GM18502 (cell line): ENCODE measurements around the gene IL1RAPL1.
"Not testable (repeated sequence)": the region's sequence is repeated elsewhere in the genome, so short reads cannot be mapped to it uniquely, and the experiment has no call there.

Experiments
- ATAC-seq: cut with Tn5 transposase; IDR thresholded peaks from one replicate; pipeline ENCODE4 v1.9.1; 2021; ENCODE audit warnings: mild to moderate bottlenecking; ENCODE audit not compliant: unreplicated experiment, poor library complexity

Gene IL1RAPL1

GRCh38 chrX:29348288-29348687 is 761.0 kb downstream of the IL1RAPL1 start:
- no peak for ATAC-seq

- no peak for ATAC-seq
Observed at GRCh38 chrX:29359276-29359675, 772.0 kb downstream of the IL1RAPL1 start.

GRCh38 chrX:29374765-29375164 is 787.5 kb downstream of the IL1RAPL1 start:
- not testable (repeated sequence) for ATAC-seq

GRCh38 chrX:29376584-29376983 is 789.3 kb downstream of the IL1RAPL1 start:
- ATAC-seq = peak; percentile 74

- no peak for ATAC-seq
Observed at GRCh38 chrX:29382811-29383210, 795.6 kb downstream of the IL1RAPL1 start.

- ATAC-seq = no peak
Observed at GRCh38 chrX:29388509-29388908, 801.3 kb downstream of the IL1RAPL1 start.

- no peak for ATAC-seq
Observed at GRCh38 chrX:29397506-29397905, 810.3 kb downstream of the IL1RAPL1 start.

GRCh38 chrX:29407357-29407756 is 820.1 kb downstream of the IL1RAPL1 start:
- no peak for ATAC-seq

- ATAC-seq = peak; percentile 58
Observed at GRCh38 chrX:29419774-29420553, 832.7 kb downstream of the IL1RAPL1 start.

GRCh38 chrX:29422034-29422433 is 834.8 kb downstream of the IL1RAPL1 start:
- no peak for ATAC-seq

- ATAC-seq = no peak
Observed at GRCh38 chrX:29431895-29432294, 844.6 kb downstream of the IL1RAPL1 start.

GRCh38 chrX:29432534-29432933 is 845.3 kb downstream of the IL1RAPL1 start:
- ATAC-seq = no peak

GRCh38 chrX:29434939-29435338 is 847.7 kb downstream of the IL1RAPL1 start:
- no peak for ATAC-seq

GRCh38 chrX:29435396-29435795 is 848.1 kb downstream of the IL1RAPL1 start:
- no peak for ATAC-seq

GRCh38 chrX:29447867-29448266 is 860.6 kb downstream of the IL1RAPL1 start:
- no peak for ATAC-seq

- ATAC-seq = peak; percentile 91
Observed at GRCh38 chrX:29453333-29453732, 866.1 kb downstream of the IL1RAPL1 start.

GRCh38 chrX:29455702-29456101 is 868.5 kb downstream of the IL1RAPL1 start:
- no peak for ATAC-seq

GRCh38 chrX:29461039-29461438 is 873.8 kb downstream of the IL1RAPL1 start:
- ATAC-seq = no peak

- ATAC-seq = no peak
Observed at GRCh38 chrX:29466456-29466855, 879.2 kb downstream of the IL1RAPL1 start.

- ATAC-seq = no peak
Observed at GRCh38 chrX:29468911-29469494, 881.8 kb downstream of the IL1RAPL1 start.

GRCh38 chrX:29470030-29470429 is 882.8 kb downstream of the IL1RAPL1 start:
- ATAC-seq = no peak

- ATAC-seq = no peak
Observed at GRCh38 chrX:29471829-29472228, 884.6 kb downstream of the IL1RAPL1 start.
